Effector memory CD8-positive, alpha-beta T cell (primary cell): ENCODE measurements around the gene GSG1L2.

Source experiments
- ATAC-seq: fragments of 150-1000 bp; cut with Tn5 transposase; replicated peaks from 2 replicates; pipeline ENCODE4 v1.10.0; 2021; ENCODE audit warnings: mild to moderate bottlenecking, moderate library complexity
- DNase-seq, 3 experiments: peaks; one replicate each; pipeline ENCODE4 v3.0.0; 2021
- H3K27ac Mint-ChIP-seq, 2 donors: one replicate each; pipeline ENCODE4 v1.8.0; 2022; ENCODE audit warnings: mild to moderate bottlenecking in 2 of 2, mixed read lengths in 2 of 2, moderate library complexity in 2 of 2
- H3K27me3 Mint-ChIP-seq, 2 donors: one replicate each; pipeline ENCODE4 v1.8.0; 2022; ENCODE audit warnings: mixed read lengths in 2 of 2
- H3K36me3 Mint-ChIP-seq: one replicate; pipeline ENCODE4 v1.8.0; 2022; ENCODE audit warnings: mild to moderate bottlenecking, moderate library complexity, mixed read lengths; ENCODE audit not compliant: insufficient read depth
- H3K4me1 Mint-ChIP-seq, 2 donors: one replicate each; pipeline ENCODE4 v1.8.0; 2022; ENCODE audit warnings: low read depth in 2 of 2, mixed read lengths in 2 of 2
- H3K4me3 Mint-ChIP-seq, 2 donors: one replicate each; pipeline ENCODE4 v1.8.0; 2022; ENCODE audit warnings: mild to moderate bottlenecking in 2 of 2, mixed read lengths in 2 of 2, moderate library complexity in 2 of 2
- H3K9me3 Mint-ChIP-seq, 2 donors: one replicate each; pipeline ENCODE4 v1.8.0; 2022; ENCODE audit warnings: mixed read lengths in 2 of 2

Gene GSG1L2

GRCh38 chr17:9768381-9768934 is 53.4 kb downstream of the GSG1L2 start:
- no peak overlapping the region for H3K27ac Mint-ChIP-seq
- no peaks in the 10 kb centered on the region for H3K36me3 Mint-ChIP-seq
- H3K9me3 Mint-ChIP-seq, result no peaks in the 10 kb centered on the region
- ATAC-seq, result no peak
- no peak overlapping the region for H3K4me3 Mint-ChIP-seq
- peaks cover 10 to 52% of the 10 kb centered on the region in 2 donors for H3K27me3 Mint-ChIP-seq
- no peaks in the 10 kb centered on the region for H3K4me1 Mint-ChIP-seq
- no peak for DNase-seq

- ATAC-seq, result no peak
- H3K27ac Mint-ChIP-seq, result no peak overlapping the region
Measured at GRCh38 chr17:9767432-9767991, 54.4 kb downstream of the GSG1L2 start.

DNA sequence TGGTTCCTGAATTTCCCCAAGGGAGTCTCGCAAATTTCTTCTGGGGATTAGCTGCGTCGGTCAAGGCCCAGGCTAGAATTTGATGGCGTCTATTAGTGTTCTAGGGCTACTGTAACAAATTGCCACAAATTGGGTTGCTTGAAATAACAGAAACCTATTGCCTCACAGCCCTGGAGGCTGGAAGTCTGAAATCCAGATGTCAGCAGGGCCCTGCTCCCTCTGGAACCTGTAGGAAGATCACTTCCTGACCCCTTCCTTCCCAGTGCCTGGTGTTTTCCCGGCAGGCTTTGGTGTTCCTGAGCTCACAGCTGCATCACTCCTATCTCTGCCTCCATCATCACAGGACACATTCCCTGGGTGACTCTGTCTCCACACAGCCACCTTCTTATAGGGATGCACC is 54.9 kb downstream of the GSG1L2 start:
- ATAC-seq, result no peak
- H3K27ac Mint-ChIP-seq, result no peak overlapping the region
- H3K4me3 Mint-ChIP-seq, result no peak overlapping the region
- H3K4me1 Mint-ChIP-seq, result no peaks in the 10 kb centered on the region
- no peak for DNase-seq
- peaks cover 12 to 46% of the 10 kb centered on the region in 2 donors for H3K27me3 Mint-ChIP-seq
- no peaks in the 10 kb centered on the region for H3K9me3 Mint-ChIP-seq
- no peaks in the 10 kb centered on the region for H3K36me3 Mint-ChIP-seq

More at GRCh38 chr17:9767432-9767991, 54.4 kb downstream of the GSG1L2 start:
- H3K9me3 Mint-ChIP-seq, result no peaks in the 10 kb centered on the region
- no peaks in the 10 kb centered on the region for H3K36me3 Mint-ChIP-seq
- no peak for DNase-seq
- H3K4me3 Mint-ChIP-seq, result no peak overlapping the region
- H3K4me1 Mint-ChIP-seq, result no peaks in the 10 kb centered on the region
- peaks cover 12 to 46% of the 10 kb centered on the region in 2 donors for H3K27me3 Mint-ChIP-seq

GRCh38 chr17:9765322-9765721 is 56.6 kb downstream of the GSG1L2 start:
- Mint-ChIP-seq H3K27me3 (peaks cover 17 to 50% of the 10 kb centered on the region in 2 donors), H3K27ac (no peak overlapping the region), H3K4me1 (no peaks in the 10 kb centered on the region), H3K36me3 (no peaks in the 10 kb centered on the region), H3K9me3 (no peaks in the 10 kb centered on the region), H3K4me3 (no peak overlapping the region)
- ATAC-seq (no peak), DNase-seq (no peak)

DNA sequence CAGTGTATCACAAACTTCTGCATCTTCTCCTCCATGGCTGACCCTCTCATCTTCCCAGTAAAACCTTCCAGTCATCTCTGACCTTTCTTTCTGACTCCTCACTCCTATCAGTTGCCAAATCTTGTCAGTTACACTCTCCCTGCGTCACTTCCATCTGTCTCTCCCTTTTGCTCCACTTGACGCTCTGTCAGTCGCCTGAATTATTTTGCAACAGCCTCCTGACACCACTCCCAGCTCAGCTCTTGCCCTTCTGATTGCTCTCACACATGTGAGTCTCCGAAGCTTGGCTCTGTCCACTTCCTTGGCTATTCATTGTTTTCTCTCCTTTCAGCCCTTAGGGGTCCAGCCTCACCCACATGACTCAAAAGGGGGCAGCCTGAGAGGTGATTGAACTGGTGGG is 58.2 kb downstream of the GSG1L2 start:
- DNase-seq (no peak), ATAC-seq (no peak)
- no peaks in the 10 kb centered on the region for H3K9me3 Mint-ChIP-seq
- H3K27me3 Mint-ChIP-seq, result peaks cover 23 to 49% of the 10 kb centered on the region in 2 donors
- H3K27ac Mint-ChIP-seq, result no peak overlapping the region
- no peaks in the 10 kb centered on the region for H3K36me3 Mint-ChIP-seq
- H3K4me3 Mint-ChIP-seq, result no peak overlapping the region
- H3K4me1 Mint-ChIP-seq, result no peaks in the 10 kb centered on the region

DNA sequence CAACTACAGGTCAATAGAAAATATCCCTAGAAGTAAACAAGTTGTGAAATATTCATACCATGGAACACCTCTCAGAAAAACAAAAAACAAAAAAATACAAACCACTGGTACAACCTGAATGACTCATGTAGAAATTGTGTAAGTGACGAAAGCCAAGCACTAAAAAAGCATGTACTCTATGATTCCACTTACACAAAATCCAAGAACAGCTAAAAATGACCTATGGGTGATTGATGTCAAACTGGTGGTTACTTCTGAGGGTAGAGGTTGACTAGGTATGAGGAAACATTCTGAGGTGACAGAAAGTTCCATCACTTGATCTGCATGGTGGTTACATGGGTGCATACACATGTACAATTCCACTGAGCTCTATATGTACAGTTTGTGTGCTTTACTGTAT is 61.6 kb downstream of the GSG1L2 start:
- H3K36me3 Mint-ChIP-seq, result no peaks in the 10 kb centered on the region
- H3K4me1 Mint-ChIP-seq, result no peaks in the 10 kb centered on the region
- H3K4me3 Mint-ChIP-seq, result no peak overlapping the region
- DNase-seq, result no peak
- peaks cover 29 to 52% of the 10 kb centered on the region in 2 donors for H3K27me3 Mint-ChIP-seq
- no peak overlapping the region for H3K27ac Mint-ChIP-seq
- ATAC-seq, result no peak
- H3K9me3 Mint-ChIP-seq, result no peaks in the 10 kb centered on the region

GRCh38 chr17:9755083-9755482 is 66.8 kb downstream of the GSG1L2 start:
- DNase-seq (no peak), ATAC-seq (no peak)
- H3K9me3 Mint-ChIP-seq, result no peaks in the 10 kb centered on the region
- peaks cover 50 to 58% of the 10 kb centered on the region in 2 donors for H3K27me3 Mint-ChIP-seq
- no peak overlapping the region for H3K4me3 Mint-ChIP-seq
- no peaks in the 10 kb centered on the region for H3K36me3 Mint-ChIP-seq
- H3K4me1 Mint-ChIP-seq, result no peaks in the 10 kb centered on the region
- H3K27ac Mint-ChIP-seq, result no peak overlapping the region
